ENCODE measurements around the gene WDR87.
"Not testable (repeated sequence)": the region's sequence is repeated elsewhere in the genome, so short reads cannot be mapped to it uniquely, and the experiment has no call there.

The WDR87 gene

GRCh38 chr19:37930416-37930815 is 24.0 kb upstream of the WDR87 start:
- no peak for DNase-seq (ENCODE audit: low spot score)

GRCh38 chr19:37929355-37929923 is 23.0 kb upstream of the WDR87 start:
- DNase-seq (ENCODE audit: low spot score) = no peak

DNA sequence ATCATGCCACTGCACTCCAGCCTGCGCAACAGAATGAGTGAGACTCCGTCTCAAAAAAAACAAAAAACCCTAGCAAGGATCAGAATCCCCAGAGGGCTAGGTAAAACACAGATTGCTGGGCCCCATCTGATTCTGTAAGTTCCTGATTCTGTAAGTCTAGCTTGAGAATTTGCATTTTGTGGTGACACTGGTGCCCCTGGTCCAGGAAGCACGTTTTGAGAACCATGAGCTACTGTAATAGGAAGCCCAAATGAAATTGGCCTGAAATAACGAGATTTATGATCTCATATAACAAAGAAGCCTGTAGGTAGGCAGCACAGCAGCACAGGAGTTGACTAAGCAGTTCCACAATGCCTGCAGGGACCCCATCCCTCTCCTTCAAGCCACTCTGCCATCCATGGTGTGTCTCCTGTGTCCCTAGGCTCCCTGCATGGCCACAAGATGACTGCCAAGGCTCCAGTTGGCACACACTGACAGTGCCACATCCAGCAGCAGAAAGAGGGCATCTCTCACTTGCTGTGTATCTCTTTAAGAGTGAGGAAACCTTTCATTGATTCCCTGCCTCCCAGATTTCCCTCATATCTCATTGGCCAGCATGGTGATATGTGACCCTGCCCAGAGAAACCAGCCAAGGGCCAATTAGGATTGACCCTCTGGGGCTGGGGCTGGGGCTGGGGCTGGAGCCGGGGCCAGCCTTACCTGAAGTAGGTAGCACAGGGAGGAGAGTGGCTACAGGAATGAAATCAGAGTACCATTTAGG is 22.3 kb upstream of the WDR87 start:
- DNase-seq (ENCODE audit: low spot score) = no peak

DNA sequence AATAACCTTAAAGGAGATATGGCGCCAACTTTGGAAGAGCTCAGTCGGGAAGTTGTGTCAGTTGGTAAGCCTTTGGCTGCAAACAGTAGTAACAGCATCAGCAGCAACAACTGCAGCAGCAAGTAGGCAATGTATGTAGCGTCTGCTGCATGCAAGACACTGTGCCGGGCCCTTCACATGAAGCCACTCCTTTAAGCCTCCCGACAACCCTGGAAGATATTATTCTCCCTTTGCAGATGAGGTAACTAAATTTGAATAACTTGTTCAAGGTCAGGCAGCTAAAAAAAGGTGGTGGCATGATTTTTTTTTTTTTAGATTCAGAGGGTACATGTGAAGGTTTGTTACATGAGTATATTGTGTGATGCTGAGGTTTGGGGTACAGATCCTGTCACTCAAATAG is 20.3 kb upstream of the WDR87 start:
- no peak for DNase-seq (ENCODE audit: low spot score)

DNA sequence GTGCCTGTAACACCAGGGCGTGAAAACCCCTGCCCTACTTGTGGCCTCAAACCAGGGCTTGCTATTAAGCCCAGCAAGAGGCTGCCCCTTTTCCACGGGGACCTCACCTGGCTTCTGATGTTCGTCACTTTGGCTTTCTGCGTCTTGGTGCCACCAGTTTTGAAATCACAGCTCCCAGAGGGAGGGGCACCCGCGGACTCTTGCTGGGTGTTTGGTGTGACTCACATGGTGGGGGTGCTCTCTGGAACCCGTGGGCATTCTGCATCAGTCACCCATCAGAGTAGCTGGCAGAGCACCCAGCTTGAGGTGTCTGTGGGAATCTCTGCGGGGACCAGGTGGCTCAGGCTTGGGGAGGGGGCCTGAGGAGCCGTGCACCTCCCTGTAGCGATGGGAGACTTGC is 19.9 kb upstream of the WDR87 start:
- no peak for DNase-seq (ENCODE audit: low spot score)

DNA sequence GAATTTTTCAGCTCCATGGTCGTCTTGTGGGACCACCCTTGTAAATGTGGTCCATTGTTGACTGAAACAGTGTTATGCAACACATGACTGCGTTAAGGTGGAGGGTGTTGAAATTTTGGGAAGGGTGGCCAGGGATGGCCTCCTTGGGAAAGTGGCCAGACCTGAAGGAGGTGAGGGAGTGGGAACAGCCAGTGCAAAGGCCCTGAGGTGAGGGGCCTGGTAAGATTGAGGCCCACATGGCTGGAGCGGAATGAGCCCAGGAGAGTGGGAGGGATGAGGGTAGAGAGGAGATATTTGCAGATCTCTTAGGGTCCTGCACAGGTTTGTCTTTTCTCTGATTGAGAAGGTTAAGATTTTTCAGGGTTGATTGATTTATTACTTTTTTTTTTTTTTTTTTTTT is 18.8 kb upstream of the WDR87 start:
- no peak for DNase-seq (ENCODE audit: low spot score)

GRCh38 chr19:37924573-37924972 is 18.2 kb upstream of the WDR87 start:
- not testable (repeated sequence) for DNase-seq (ENCODE audit: low spot score)

- no peak for DNase-seq (ENCODE audit: low spot score)
Observed at GRCh38 chr19:37920591-37921450, 14.4 kb upstream of the WDR87 start.

- no peak for DNase-seq (ENCODE audit: low spot score)
Observed at GRCh38 chr19:37914908-37915307, 8.5 kb upstream of the WDR87 start.

DNA sequence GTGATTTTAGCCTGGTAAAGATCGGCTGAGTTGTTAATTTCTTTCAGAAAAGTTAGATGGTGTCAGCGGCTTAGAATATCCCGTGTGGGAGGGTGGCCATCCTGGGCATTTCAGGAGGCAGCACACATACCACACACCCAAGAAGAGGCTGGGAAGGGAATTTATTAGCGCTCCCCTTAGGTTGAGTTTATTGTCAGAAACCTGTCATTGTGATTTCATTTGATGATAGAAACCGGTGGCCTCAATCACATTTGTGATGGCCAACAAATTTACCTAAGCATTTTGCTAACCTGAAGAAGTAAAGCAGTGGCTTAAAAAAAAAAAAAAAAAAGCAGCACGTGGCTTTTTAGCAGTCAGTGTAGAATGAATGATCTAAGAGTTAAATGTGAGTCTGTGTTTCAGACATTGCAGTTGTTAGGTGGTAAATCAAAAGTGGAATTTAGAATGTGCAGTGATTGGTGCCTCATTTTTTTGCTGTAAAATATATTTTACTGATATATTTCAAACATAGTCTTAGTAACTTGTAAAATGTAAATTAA is 3.3 kb upstream of the WDR87 start:
- DNase-seq (ENCODE audit: low spot score) = no peak

- DNase-seq (ENCODE audit: low spot score) = no peak
Observed at GRCh38 chr19:37907735-37908455, 1.5 kb upstream of the WDR87 start.

DNA sequence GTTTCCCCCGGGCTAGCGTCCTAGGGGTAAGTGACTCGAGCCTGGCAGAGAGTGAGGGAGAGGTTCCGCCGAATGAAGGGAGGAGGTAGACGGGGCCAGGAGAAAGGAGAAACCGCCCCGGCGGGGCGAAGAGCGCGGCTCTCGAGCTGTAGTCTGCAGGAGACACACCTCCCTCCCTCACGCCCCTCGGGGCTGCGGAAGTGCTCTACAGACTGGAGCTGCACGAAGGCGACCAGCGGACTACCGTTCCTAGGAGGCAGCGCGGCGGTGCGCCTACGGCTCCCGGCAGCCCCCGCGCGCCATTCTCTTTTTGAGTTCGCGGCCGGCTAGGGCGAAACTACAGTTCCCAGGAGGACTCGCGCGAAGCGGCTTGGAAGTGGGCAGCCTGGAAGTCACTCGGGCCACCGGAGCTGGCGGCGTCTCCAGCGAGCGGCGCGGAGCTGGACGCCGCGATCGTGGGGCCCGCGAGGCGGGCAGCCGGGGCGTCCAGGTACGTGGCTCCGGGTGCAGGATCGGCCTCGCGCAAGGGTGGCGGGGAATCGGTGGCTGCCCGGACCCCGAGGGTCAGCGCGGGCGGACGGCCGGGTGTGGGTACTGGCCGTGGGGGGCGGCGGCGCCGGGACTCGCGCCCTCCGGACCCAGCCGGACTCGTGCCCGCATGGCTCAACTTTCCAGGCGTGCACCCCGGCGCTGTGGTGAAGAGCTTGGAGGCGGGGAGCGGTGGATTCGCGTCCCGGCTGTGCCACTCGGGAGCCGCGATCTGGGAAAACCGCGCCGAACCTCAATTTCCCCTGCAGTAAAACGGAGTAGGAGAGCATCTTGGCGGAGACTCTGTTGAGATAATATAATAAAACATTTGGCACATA is 708 bp upstream of the WDR87 start, which contains the start of gene SIPA1L3:
Gene SIPA1L3 (plus strand): TSS at position 340 of the 866 bp plus-strand sequence. CDS start 174,358 bp downstream, outside the sequence.
- DNase-seq (ENCODE audit: low spot score) = peak; percentile 95

- DNase-seq (ENCODE audit: low spot score) = no peak
Observed at GRCh38 chr19:37903096-37903495, 3.3 kb downstream of the WDR87 start.

- peak; percentile 72 for DNase-seq (ENCODE audit: low spot score)
Observed at GRCh38 chr19:37902668-37903067, 3.7 kb downstream of the WDR87 start.

GRCh38 chr19:37899966-37900365 is 6.4 kb downstream of the WDR87 start:
- DNase-seq (ENCODE audit: low spot score) = no peak

GRCh38 chr19:37899453-37899852 is 6.9 kb downstream of the WDR87 start:
- no peak for DNase-seq (ENCODE audit: low spot score)

DNA sequence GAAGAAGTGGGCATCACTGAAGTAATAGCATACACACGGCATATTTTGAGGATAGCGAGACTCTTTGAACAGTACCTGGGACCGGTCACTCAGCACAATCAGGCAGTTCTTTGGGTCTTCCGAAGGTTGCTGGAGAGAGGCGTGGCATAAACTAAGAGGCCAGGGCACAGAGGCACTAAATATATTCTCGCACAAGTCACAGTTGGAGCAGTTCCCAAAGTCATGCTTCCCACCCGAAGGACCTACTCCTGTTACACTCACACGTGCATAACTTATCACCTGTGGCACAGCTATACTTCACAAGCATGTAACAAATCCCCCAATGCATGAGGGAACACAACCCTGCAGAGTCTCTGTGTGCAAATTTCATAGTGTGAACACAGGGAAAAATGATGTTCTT is 10.2 kb downstream of the WDR87 start:
- DNase-seq (ENCODE audit: low spot score) = no peak

- DNase-seq (ENCODE audit: low spot score) = no peak
Observed at GRCh38 chr19:37893845-37894575, 12.4 kb downstream of the WDR87 start.

DNA sequence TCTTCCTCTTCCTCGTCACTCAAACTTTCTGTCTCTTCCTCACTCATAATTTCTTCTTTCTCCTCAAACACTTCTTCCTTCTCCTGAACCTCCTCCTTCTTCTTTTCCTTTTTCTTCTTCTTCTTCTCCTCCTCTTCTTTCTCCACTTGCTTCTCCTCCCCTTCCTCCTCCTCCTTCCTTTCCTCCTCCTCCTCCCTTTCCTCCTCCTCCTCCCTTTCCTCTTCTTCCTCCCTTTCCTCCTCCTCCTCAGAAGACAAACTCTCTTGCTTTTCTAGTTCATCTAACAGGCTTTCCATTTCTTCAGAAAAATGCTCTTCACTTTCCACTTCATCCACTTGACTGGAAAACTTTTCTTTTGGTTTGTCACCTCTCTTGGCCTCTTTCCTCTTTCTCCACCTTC is 19.8 kb downstream of the WDR87 start:
- DNase-seq (ENCODE audit: low spot score) = no peak

- no peak for DNase-seq (ENCODE audit: low spot score)
Observed at GRCh38 chr19:37885392-37885791, 21.0 kb downstream of the WDR87 start.
